SJCRH30 (cell line): ENCODE data around the gene CCR5AS.

Source experiments
- DNase-seq, 2 experiments: peaks; one replicate each; pipeline ENCODE4 v3.0.0-alpha.2; 2015 to 2020
- H3K27ac ChIP-seq: fragments of 250-450 bp; sonication (Bioruptor Pico); 2 replicates; pipeline ENCODE4 v1.5.1; 2020; ENCODE audit warnings: mild to moderate bottlenecking, moderate library complexity
- H3K27me3 ChIP-seq: fragments of 250-450 bp; sonication (Bioruptor Pico); 2 replicates; pipeline ENCODE4 v1.5.1; 2020; ENCODE audit warnings: mild to moderate bottlenecking, moderate library complexity
- H3K36me3 ChIP-seq: fragments of 250-450 bp; sonication (Bioruptor Pico); 2 replicates; pipeline ENCODE4 v1.5.1; 2020; ENCODE audit warnings: mild to moderate bottlenecking, moderate library complexity
- H3K4me1 ChIP-seq: fragments of 250-450 bp; sonication (Bioruptor Pico); 2 replicates; pipeline ENCODE4 v1.5.1; 2020; ENCODE audit warnings: mild to moderate bottlenecking, moderate library complexity
- H3K4me3 ChIP-seq: fragments of 250-450 bp; sonication (Bioruptor Pico); 2 replicates; pipeline ENCODE4 v1.5.1; 2020; ENCODE audit warnings: mild to moderate bottlenecking, moderate library complexity
- H3K9me3 ChIP-seq: fragments of 250-450 bp; sonication (Bioruptor Pico); replicated peaks from 2 replicates; pipeline ENCODE4 v1.5.1; 2020; ENCODE audit warnings: mild to moderate bottlenecking, moderate library complexity

CCR5AS gene

DNA sequence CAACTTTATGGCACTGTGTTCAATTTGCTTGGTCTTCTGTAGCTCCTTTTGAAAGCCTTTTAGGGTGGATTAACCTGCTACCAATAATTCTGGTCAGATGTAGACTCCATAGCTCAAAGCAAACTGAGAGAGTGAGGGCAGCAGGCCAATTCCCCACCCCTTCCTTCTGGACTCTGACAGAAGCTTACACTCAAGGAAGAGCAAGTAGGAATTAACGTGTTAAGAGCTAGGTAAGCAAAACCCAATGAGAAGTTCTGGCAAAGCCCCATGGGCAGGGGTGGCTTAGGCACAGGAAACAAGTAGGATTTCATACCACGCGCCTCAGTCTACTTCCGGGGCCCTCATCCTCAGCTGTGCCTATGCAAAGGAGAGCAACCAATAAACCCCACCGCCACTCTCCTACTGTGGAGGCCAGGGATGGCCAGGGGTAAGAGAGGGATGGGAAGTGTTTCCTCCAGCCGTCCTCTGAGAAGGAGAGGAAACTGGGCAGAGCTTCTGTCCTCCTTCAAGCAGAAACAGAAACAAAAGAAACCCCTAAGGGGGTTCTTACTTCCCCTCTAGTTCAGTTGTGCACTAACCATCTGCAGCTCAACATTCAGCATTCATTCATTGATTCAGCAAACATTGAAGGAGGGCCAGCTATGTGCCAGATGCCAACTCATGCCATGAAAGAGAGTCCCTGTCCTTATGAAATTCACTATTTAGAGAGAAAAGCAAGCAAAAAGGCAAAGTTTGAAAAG lies 23.5 kb downstream of the CCR5AS start:
- Histone ChIP-seq H3K4me3 (no peak overlapping the region), H3K4me1 (no peaks in the 10 kb centered on the region), H3K9me3 (no peaks in the 10 kb centered on the region), H3K27me3 (no peaks in the 10 kb centered on the region), H3K27ac (no peak overlapping the region), H3K36me3 (no peaks in the 10 kb centered on the region)
- DNase-seq = no peak

DNA sequence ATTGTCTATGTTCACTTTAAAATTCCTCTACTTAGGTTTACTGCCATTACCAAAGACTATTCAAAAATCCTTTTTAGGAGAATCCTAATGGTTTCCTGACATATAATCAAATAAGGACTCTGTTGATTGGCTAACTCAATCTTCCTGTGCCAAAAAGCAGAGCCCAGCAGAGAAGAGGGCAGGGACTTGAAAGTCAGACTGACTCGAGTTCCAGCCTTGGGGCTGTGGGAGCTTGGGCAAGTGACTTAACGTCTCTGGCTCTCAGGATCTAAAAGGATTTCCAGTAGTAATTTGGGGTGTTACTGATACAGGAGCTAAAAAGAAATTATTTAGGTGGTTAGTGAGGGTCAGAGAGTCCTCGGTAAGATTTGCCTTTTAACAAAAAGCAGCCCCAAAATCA lies 25.2 kb downstream of the CCR5AS start:
- no peak overlapping the region for H3K27ac ChIP-seq
- no peaks in the 10 kb centered on the region for H3K4me1 ChIP-seq
- H3K27me3 ChIP-seq = no peaks in the 10 kb centered on the region
- no peaks in the 10 kb centered on the region for H3K36me3 ChIP-seq
- H3K4me3 ChIP-seq = no peak overlapping the region
- no peak for DNase-seq
- H3K9me3 ChIP-seq = no peaks in the 10 kb centered on the region

DNA sequence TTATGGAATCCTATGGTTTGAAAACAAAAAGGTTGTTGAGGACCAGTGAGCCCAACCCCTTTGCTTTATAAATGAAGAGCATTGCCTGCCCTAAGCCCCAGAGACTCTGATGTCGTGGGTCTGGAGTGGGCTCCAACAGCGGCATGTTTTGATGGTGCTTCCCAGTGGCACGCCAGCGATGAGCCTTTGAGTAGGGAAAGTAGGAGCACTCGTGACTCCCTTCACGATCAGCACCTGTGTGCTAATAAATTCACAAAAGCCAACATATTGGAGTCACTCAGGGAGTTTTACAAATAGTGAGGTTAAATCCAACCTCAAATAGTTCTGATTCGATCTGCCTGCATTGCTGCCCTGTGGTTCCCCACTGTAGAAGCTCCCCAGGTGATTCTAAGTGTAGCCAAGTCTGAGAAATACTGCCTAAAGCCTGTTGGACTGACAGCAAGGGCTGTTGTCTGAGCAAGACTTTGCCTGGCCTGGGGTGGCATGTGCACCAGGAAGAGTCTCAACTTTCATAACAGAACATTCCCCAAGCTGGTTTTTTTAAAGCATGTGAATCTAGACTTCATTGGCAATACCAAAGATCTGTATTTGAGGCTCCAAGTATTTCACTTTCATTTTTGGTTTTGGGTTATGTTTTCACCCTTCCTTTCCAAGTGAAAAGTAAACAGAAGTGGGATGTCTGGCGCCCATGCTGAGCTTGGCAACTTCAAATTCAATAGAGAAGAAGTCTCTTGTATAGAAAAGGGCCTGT lies 26.2 kb downstream of the CCR5AS start:
- no peaks in the 10 kb centered on the region for H3K9me3 ChIP-seq
- H3K36me3 ChIP-seq = no peaks in the 10 kb centered on the region
- no peak overlapping the region for H3K4me3 ChIP-seq
- no peaks in the 10 kb centered on the region for H3K4me1 ChIP-seq
- no peak overlapping the region for H3K27ac ChIP-seq
- H3K27me3 ChIP-seq = no peaks in the 10 kb centered on the region
- no peak for DNase-seq

DNA sequence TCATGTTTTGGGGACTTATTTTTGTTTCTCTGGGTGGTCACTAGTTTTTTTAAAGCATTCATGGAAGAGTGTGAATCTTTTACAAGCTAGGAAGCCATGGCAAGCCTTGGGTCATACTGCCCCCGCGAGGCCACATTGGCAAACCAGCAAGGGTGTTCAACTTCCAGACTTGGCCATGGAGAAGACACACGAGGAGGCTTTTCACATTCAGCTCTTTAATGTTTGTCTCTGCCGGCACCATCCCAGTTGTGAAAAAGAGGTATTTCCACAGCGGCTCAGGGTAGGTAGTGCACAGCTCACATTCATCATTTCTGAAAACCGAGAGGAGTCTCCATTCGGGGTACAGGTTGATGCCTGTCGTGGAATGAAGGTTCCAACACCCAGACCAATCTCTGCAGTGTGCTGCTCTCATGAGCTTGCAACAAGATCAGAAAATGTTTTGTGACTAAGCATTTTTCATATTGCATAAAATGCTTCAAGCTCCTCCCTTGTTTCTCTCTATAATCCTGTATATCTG lies 28.4 kb downstream of the CCR5AS start:
- Histone ChIP-seq H3K9me3 (no peaks in the 10 kb centered on the region), H3K4me1 (no peaks in the 10 kb centered on the region), H3K36me3 (no peaks in the 10 kb centered on the region), H3K27me3 (no peaks in the 10 kb centered on the region; the same call in 1 of the 2 replicates), H3K27ac (no peak overlapping the region), H3K4me3 (no peak overlapping the region)
- DNase-seq = peak; percentile 29 to 47

DNA sequence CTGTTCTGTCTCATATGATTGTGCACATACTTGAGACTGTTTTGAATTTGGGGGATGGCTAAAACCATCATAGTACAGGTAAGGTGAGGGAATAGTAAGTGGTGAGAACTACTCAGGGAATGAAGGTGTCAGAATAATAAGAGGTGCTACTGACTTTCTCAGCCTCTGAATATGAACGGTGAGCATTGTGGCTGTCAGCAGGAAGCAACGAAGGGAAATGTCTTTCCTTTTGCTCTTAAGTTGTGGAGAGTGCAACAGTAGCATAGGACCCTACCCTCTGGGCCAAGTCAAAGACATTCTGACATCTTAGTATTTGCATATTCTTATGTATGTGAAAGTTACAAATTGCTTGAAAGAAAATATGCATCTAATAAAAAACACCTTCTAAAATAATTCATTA lies 31.1 kb downstream of the CCR5AS start:
- DNase-seq = no peak
- Histone ChIP-seq H3K9me3 (no peaks in the 10 kb centered on the region), H3K27ac (no peak overlapping the region), H3K4me1 (no peaks in the 10 kb centered on the region), H3K4me3 (no peak overlapping the region), H3K27me3 (no peaks in the 10 kb centered on the region; the same call in 1 of the 2 replicates), H3K36me3 (no peaks in the 10 kb centered on the region)

DNA sequence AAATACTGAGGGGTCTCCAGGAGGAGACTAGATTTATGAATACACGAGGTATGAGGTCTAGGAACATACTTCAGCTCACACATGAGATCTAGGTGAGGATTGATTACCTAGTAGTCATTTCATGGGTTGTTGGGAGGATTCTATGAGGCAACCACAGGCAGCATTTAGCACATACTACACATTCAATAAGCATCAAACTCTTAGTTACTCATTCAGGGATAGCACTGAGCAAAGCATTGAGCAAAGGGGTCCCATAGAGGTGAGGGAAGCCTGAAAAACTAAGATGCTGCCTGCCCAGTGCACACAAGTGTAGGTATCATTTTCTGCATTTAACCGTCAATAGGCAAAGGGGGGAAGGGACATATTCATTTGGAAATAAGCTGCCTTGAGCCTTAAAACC lies 31.6 kb downstream of the CCR5AS start:
- Histone ChIP-seq H3K9me3 (no peaks in the 10 kb centered on the region), H3K27ac (no peak overlapping the region), H3K27me3 (no peaks in the 10 kb centered on the region; the same call in 1 of the 2 replicates), H3K4me1 (no peaks in the 10 kb centered on the region), H3K4me3 (no peak overlapping the region), H3K36me3 (no peaks in the 10 kb centered on the region)
- no peak for DNase-seq

DNA sequence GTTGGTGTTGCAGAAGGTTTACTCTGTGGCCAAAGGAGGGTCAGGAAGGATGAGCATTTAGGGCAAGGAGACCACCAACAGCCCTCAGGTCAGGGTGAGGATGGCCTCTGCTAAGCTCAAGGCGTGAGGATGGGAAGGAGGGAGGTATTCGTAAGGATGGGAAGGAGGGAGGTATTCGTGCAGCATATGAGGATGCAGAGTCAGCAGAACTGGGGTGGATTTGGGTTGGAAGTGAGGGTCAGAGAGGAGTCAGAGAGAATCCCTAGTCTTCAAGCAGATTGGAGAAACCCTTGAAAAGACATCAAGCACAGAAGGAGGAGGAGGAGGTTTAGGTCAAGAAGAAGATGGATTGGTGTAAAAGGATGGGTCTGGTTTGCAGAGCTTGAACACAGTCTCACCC lies 32.1 kb downstream of the CCR5AS start:
- Histone ChIP-seq H3K4me3 (no peak overlapping the region), H3K36me3 (no peaks in the 10 kb centered on the region), H3K27ac (no peak overlapping the region), H3K27me3 (no peaks in the 10 kb centered on the region; the same call in 1 of the 2 replicates), H3K4me1 (no peaks in the 10 kb centered on the region), H3K9me3 (no peaks in the 10 kb centered on the region)
- DNase-seq = no peak

DNA sequence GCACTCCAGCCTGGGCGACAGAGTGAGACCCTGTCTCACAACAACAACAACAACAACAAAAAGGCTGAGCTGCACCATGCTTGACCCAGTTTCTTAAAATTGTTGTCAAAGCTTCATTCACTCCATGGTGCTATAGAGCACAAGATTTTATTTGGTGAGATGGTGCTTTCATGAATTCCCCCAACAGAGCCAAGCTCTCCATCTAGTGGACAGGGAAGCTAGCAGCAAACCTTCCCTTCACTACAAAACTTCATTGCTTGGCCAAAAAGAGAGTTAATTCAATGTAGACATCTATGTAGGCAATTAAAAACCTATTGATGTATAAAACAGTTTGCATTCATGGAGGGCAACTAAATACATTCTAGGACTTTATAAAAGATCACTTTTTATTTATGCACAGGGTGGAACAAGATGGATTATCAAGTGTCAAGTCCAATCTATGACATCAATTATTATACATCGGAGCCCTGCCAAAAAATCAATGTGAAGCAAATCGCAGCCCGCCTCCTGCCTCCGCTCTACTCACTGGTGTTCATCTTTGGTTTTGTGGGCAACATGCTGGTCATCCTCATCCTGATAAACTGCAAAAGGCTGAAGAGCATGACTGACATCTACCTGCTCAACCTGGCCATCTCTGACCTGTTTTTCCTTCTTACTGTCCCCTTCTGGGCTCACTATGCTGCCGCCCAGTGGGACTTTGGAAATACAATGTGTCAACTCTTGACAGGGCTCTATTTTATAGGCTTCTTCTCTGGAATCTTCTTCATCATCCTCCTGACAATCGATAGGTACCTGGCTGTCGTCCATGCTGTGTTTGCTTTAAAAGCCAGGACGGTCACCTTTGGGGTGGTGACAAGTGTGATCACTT lies 34.1 kb downstream of the CCR5AS start:
- Histone ChIP-seq H3K27ac (no peak overlapping the region), H3K4me1 (no peaks in the 10 kb centered on the region), H3K9me3 (no peaks in the 10 kb centered on the region), H3K4me3 (no peak overlapping the region), H3K27me3 (no peaks in the 10 kb centered on the region; the same call in 1 of the 2 replicates), H3K36me3 (no peaks in the 10 kb centered on the region)
- no peak for DNase-seq

DNA sequence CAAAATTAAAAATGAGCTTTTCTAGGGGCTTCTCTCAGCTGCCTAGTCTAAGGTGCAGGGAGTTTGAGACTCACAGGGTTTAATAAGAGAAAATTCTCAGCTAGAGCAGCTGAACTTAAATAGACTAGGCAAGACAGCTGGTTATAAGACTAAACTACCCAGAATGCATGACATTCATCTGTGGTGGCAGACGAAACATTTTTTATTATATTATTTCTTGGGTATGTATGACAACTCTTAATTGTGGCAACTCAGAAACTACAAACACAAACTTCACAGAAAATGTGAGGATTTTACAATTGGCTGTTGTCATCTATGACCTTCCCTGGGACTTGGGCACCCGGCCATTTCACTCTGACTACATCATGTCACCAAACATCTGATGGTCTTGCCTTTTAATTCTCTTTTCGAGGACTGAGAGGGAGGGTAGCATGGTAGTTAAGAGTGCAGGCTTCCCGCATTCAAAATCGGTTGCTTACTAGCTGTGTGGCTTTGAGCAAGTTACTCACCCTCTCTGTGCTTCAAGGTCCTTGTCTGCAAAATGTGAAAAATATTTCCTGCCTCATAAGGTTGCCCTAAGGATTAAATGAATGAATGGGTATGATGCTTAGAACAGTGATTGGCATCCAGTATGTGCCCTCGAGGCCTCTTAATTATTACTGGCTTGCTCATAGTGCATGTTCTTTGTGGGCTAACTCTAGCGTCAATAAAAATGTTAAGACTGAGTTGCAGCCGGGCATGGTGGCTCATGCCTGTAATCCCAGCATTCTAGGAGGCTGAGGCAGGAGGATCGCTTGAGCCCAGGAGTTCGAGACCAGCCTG lies 35.1 kb downstream of the CCR5AS start:
- no peak overlapping the region for H3K27ac ChIP-seq
- H3K4me3 ChIP-seq = no peak overlapping the region
- H3K36me3 ChIP-seq = no peaks in the 10 kb centered on the region
- no peak for DNase-seq
- no peaks in the 10 kb centered on the region for H3K9me3 ChIP-seq
- no peaks in the 10 kb centered on the region for H3K4me1 ChIP-seq
- H3K27me3 ChIP-seq = no peaks in the 10 kb centered on the region; the same call in 1 of the 2 replicates

DNA sequence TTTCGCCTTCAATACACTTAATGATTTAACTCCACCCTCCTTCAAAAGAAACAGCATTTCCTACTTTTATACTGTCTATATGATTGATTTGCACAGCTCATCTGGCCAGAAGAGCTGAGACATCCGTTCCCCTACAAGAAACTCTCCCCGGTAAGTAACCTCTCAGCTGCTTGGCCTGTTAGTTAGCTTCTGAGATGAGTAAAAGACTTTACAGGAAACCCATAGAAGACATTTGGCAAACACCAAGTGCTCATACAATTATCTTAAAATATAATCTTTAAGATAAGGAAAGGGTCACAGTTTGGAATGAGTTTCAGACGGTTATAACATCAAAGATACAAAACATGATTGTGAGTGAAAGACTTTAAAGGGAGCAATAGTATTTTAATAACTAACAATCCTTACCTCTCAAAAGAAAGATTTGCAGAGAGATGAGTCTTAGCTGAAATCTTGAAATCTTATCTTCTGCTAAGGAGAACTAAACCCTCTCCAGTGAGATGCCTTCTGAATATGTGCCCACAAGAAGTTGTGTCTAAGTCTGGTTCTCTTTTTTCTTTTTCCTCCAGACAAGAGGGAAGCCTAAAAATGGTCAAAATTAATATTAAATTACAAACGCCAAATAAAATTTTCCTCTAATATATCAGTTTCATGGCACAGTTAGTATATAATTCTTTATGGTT lies 35.9 kb downstream of the CCR5AS start, which contains the start of gene CCR5:
CCR5 (plus strand) TSS at position 108 of the 680 bp plus-strand sequence. CDS start 1,957 bp downstream, outside the sequence.
- no peak for DNase-seq
- Histone ChIP-seq H3K9me3 (no peaks in the 10 kb centered on the region), H3K27ac (no peak within 1 kb of the TSS), H3K36me3 (no peaks in the 10 kb centered on the region), H3K4me3 (no peak within 1 kb of the TSS), H3K27me3 (no peaks in the 10 kb centered on the region; the same call in 1 of the 2 replicates), H3K4me1 (no peaks in the 10 kb centered on the region)

DNA sequence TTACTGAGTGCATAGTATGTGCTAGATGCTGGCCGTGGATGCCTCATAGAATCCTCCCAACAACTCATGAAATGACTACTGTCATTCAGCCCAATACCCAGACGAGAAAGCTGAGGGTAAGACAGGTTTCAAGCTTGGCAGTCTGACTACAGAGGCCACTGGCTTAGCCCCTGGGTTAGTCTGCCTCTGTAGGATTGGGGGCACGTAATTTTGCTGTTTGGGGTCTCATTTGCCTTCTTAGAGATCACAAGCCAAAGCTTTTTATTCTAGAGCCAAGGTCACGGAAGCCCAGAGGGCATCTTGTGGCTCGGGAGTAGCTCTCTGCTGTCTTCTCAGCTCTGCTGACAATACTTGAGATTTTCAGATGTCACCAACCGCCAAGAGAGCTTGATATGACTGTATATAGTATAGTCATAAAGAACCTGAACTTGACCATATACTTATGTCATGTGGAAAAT lies 37.2 kb downstream of the CCR5AS start:
- DNase-seq = no peak

DNA sequence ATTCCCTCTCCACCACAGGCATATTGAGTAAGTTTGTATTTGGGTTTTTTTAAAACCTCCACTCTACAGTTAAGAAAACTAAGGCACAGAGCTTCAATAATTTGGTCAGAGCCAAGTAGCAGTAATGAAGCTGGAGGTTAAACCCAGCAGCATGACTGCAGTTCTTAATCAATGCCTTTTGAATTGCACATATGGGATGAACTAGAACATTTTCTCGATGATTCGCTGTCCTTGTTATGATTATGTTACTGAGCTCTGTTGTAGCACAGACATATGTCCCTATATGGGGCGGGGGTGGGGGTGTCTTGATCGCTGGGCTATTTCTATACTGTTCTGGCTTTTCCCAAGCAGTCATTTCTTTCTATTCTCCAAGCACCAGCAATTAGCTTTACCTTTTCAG lies 37.7 kb downstream of the CCR5AS start:
- no peaks in the 10 kb centered on the region for H3K9me3 ChIP-seq
- H3K36me3 ChIP-seq = no peaks in the 10 kb centered on the region
- no peak for DNase-seq
- no peaks in the 10 kb centered on the region; the same call in 1 of the 2 replicates for H3K27me3 ChIP-seq
- H3K4me1 ChIP-seq = no peaks in the 10 kb centered on the region
- no peak overlapping the region for H3K27ac ChIP-seq
- H3K4me3 ChIP-seq = no peak overlapping the region

More for the DNA sequence above, 37.2 kb downstream of the CCR5AS start:
- Histone ChIP-seq H3K36me3 (no peaks in the 10 kb centered on the region), H3K27me3 (no peaks in the 10 kb centered on the region; the same call in 1 of the 2 replicates), H3K9me3 (no peaks in the 10 kb centered on the region), H3K4me3 (no peak overlapping the region), H3K27ac (no peak overlapping the region), H3K4me1 (no peaks in the 10 kb centered on the region)

DNA sequence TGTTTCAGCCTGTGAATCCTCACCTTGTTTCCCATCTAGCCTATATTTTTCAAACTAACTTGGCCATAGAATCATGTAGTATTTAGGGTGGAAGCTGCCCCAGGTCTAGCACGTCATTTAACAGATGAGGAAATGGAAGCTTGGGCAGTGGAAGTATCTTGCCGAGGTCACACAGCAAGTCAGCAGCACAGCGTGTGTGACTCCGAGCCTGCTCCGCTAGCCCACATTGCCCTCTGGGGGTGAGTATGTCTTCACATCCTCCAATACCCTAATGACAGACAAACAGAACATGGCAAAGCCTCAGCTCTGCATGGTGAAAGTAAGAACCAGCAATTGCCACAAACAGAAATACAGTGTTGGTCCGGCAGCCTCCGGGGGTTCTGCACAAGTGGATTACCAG lies 38.3 kb downstream of the CCR5AS start:
- Histone ChIP-seq H3K4me3 (no peak overlapping the region), H3K36me3 (no peaks in the 10 kb centered on the region), H3K9me3 (no peaks in the 10 kb centered on the region), H3K27me3 (no peaks in the 10 kb centered on the region; the same call in 1 of the 2 replicates), H3K27ac (no peak overlapping the region), H3K4me1 (no peaks in the 10 kb centered on the region)
- DNase-seq = no peak
